NCI-H2227 (cell line): Measurements from ENCODE around the gene MMP28.

ENCODE experiments used
- DNase-seq: peaks from one replicate; lab custom pipeline; 2025; ENCODE audit not compliant: unreplicated experiment; lab: John Stamatoyannopoulos, UW

The MMP28 gene

GRCh38 chr17:35795007-35795870, at the start of gene MMP28:
Gene MMP28 (minus strand): TSS chr17:35795641. CDS start chr17:35795377, 264 bp downstream.
- DNase-seq, result peak; percentile 55

GRCh38 chr17:35844547-35844946, 49.1 kb upstream of the MMP28 start:
- DNase-seq, result no peak

GRCh38 chr17:35843698-35844097, 48.3 kb upstream of the MMP28 start:
- DNase-seq, result no peak

- no peak for DNase-seq
Measured at GRCh38 chr17:35842239-35842638, 46.8 kb upstream of the MMP28 start.

GRCh38 chr17:35841505-35841904, 46.1 kb upstream of the MMP28 start:
- no peak for DNase-seq

GRCh38 chr17:35841101-35841500, 45.7 kb upstream of the MMP28 start:
- DNase-seq, result no peak

GRCh38 chr17:35825206-35825605, 29.8 kb upstream of the MMP28 start:
- no peak for DNase-seq

- no peak for DNase-seq
Measured at GRCh38 chr17:35821308-35821707, 25.9 kb upstream of the MMP28 start.

GRCh38 chr17:35819455-35819854, 24.0 kb upstream of the MMP28 start:
- no peak for DNase-seq

GRCh38 chr17:35817196-35817595, 21.8 kb upstream of the MMP28 start:
- DNase-seq, result no peak

- no peak for DNase-seq
Measured at GRCh38 chr17:35816723-35817122, 21.3 kb upstream of the MMP28 start.

- no peak for DNase-seq
Measured at GRCh38 chr17:35812456-35812855, 17.0 kb upstream of the MMP28 start.

- no peak for DNase-seq
Measured at GRCh38 chr17:35811759-35812158, 16.3 kb upstream of the MMP28 start.

- no peak for DNase-seq
Measured at GRCh38 chr17:35809855-35810461, 14.5 kb upstream of the MMP28 start.

GRCh38 chr17:35808962-35809854, 13.8 kb upstream of the MMP28 start, which contains the start of gene TAF15:
Gene TAF15 (plus strand): TSS chr17:35809484. CDS start chr17:35809570, 86 bp downstream.
- peak; percentile 95 for DNase-seq

GRCh38 chr17:35808240-35808961, 13.0 kb upstream of the MMP28 start:
- peak; percentile 28 for DNase-seq

- DNase-seq, result no peak
Measured at GRCh38 chr17:35807371-35808144, 12.1 kb upstream of the MMP28 start.

GRCh38 chr17:35804658-35805192, 9.3 kb upstream of the MMP28 start:
- peak; percentile 59 for DNase-seq

- no peak for DNase-seq
Measured at GRCh38 chr17:35801583-35802224, 6.3 kb upstream of the MMP28 start.
